HuH-7.5 (cell line): ENCODE data around the gene MAP3K6.
A peak's percentile ranks its signal among the peaks of the same experiment; 100 is the strongest.

Experiments
- DNase-seq: peaks from one replicate; pipeline ENCODE4 v3.0.0; 2011; ENCODE audit warnings: low spot score

MAP3K6 gene

DNA sequence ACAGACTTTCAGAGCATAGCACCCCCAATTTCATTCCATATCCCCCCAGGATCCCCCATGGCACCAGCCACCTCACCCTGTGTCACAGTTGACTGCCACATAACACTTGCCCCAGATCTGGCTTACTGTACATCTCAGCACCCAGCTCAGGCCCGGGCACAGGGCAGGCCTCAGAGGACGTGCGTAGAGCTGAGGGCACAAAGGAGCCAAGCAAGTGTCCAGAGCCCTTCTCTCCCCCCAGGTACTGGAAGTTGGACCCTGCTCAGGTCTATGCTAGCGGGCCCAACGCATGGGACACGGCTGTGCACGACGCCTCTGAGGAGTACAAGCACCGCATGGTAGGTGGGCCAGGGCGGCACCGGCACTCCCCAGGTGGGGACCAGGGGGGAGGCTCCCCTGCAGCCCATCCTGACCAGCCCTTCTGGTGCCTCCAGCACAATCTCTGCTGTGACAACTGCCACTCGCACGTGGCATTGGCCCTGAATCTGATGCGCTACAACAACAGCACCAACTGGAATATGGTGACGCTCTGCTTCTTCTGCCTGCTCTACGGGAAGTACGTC, 33.0 kb downstream of the MAP3K6 start:
- no peak for DNase-seq

DNA sequence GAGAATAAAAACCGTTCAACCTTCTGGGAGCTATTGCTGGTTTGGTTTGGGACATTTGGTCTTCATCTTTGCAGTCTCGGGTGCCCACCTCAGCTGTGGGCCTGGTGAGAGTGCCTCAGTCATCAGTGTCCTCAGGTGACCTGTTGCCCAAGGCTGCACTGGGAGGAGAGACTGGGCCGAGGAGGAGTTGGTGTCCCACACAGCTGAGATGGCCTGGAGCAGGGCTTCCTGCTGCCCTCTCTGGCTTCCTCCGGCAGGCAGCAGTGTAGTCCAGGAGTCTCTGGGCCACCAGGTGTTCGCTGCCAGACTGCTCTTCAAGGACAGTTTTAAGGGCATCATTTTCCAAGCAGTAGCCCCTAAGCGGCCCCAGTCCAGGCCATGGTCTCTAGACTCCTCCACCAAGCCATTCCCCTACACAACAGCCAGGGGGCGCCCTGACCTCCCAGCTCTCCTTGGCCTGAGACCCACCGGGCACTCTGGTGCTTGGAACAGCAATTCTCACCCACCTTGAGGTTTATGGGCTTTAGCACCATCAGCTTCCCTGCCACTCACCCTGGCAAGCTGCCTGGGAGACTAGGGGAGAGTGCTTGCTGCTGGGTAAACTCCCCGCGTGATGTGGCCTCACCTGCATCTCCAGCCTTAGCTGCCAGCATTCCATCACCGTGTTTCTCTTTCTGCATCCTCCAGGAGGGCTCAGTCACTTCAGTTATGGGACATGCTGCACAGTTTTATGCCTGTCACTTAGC, 34.1 kb downstream of the MAP3K6 start:
- DNase-seq: peak; percentile 82

DNA sequence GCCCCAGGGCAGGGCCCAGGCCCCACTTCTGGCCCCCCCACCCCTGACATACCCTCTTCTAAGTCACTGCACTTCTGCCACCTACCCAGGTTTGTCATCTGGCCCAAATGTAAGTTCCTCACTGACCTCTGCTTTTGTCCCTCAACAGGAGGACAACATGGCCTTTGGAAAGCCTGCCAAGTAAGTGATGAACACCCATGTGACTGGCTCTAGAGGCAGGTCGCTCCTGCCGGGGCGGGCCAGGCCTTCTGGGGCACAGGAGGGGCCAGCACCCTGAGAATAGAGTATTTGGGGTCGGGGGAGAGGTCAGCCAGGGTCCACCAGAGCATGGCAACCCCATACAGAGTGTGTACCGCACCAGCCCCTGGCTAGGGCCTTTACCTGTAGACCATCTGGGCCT, 34.8 kb downstream of the MAP3K6 start:
- DNase-seq: no peak

DNA sequence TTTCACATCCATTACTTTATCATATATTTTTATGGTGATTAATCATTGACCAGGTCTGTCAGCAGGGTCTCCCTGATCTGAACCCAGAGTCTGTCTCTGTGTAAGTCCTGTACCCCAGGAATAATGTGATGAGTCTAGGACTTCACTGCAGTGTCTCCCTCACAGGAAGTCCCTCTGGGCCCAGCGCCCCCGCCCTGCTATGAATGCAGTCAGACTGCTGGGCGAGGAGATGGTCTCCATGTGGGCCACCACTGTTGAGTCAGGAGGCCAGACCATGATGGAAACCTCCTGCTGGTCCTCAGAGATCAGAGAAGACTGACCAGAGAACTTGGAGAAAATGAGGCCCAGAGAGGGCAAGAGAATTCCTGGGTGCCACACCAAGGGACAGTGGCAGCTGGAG, 35.3 kb downstream of the MAP3K6 start:
- DNase-seq: no peak

DNA sequence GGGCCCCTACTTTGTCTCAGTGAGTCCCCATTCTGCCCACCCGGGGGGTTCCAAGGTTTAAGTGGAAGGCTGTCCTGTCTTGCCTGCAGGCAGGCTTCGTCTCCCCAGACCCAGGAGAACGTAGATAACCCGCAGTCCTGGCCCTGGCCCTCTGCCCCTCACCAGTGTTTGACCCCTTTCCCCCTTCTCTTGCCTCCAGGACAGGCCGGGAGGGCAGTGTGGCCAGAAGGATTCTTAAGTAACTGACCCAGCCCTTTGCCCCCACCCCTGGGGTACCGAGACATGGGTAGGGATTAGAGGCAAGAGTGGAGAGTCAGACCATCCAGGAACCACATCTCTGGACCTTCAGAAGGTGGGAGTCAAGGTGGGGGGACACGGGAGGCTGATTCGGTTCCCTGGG, 36.0 kb downstream of the MAP3K6 start:
- DNase-seq: no peak

DNA sequence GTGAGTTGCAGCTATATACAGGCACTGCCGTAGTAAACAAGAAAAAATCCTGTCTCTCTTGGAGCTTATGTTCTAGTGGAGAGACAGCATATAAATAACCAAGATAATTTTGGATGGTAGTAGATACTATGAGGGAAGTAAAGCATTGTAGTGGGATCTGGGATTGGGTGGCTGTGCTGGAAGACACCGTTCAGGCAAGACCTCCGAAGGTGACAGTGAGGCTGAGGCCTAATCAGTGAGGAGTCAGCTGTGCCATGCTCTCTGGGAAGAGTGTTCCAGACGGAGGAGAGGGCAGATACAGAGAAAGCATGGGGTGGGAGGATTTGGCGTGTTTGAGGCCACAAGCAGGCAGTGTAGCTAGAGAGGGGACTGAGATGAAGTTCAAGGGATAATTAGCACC, 38.8 kb downstream of the MAP3K6 start:
- DNase-seq: no peak

DNA sequence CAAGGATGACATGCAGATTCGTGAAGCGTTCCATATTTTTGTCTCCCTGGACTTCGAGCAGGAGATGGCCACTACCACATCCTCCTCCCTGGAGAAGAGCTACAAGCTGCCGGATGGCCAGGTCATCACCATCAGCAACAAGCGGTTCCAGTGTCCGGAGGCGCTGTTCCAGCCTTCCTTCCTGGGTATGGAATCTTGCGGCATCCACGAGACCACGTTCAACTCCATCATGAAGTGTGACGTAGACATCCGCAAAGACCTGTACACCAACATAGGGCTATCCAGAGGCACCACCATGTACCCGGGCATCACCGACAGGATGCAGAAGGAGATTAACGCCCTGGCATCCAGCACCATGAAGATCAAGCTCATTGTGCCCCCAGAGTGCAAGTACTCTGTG, 41.5 kb downstream of the MAP3K6 start:
- DNase-seq: no peak

DNA sequence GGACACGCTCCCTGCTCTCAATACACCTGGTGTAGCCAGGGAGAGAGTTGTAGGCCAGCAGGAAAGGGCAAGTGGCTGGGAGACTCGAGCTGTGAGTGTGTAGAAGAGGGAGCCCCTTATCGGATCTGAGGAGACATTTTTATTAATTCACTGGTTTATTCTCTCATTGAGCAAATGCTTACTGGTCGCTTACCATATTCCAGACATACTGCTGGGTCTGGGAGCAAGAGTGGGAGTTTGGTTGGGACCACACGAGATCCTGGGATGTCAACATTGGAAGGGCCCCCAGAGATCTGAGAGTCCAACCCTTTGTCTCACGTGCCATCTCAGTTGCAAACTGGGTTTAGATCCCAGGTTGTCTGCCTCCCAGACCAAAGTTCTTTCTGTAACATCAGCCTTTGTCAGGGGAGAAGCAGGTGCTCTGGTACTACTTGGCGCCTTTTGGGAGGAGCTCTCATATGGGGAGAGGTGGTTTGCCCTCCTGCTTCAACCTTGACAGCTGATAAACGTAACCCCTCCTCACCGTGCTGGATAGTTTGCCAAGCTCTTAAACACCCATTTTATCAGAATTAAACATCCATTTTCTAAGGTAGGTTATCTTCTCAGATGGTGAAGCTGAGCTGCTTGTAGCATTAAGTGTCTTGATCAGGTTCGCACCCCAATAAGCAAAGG, 44.1 kb downstream of the MAP3K6 start:
- DNase-seq: no peak

DNA sequence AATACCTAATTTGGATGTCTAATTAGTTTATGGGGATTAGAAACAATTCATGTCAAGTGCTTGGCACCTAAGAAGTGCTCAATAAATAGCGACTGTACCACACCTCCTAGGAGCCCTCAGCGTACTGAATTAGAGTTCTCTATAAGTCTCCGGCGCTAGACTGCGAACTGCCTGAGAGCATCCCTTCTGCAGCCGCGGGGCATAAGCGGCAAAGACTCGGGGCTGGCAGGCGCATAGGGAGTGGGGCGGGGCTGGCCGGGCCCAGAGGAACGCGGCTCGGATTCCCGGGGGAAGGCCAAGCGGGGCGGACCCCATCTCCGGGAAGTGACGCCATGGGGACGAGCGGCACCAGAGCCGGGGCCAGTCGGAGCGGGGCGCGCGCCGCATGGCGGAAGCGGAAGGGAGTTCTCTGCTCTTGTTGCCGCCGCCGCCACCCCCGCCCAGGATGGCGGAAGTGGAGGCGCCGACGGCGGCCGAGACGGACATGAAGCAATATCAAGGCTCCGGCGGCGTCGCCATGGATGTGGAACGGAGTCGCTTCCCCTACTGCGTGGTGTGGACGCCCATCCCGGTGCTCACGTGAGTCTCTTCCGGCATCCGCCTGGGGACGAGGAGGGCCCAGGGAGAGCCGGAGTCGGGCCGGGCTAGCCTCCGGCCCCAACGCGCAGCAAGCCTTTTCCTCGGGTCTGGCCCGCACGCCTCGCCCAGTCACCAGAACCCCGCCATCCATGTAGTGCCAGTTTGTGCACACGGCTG, 44.8 kb downstream of the MAP3K6 start, which contains the start of gene TMEM222:
Gene TMEM222 (plus strand): TSS at position 351 of the 756 bp plus-strand sequence. CDS start 35 bp downstream, at position 386.
- peak; percentile 93 for DNase-seq

DNA sequence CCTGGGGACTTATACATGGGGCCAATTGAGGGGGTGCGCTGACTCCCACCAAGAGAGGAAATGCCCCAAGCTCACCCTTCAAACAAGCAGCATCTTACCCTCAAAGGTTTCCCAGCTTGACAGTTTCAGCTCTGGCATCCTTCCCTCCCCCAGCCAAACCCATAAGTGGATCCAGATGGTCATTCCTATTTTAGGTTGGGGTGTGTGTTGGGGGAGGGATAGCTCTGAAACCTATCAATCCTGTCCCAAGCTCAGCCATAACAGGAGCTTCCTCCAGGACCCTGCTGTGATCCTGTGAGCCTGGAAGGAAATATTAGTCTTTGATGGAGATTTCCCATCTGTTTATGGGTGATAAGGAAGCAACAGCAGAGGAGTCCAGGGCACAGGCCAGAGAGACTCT, 48.2 kb downstream of the MAP3K6 start:
- no peak for DNase-seq

DNA sequence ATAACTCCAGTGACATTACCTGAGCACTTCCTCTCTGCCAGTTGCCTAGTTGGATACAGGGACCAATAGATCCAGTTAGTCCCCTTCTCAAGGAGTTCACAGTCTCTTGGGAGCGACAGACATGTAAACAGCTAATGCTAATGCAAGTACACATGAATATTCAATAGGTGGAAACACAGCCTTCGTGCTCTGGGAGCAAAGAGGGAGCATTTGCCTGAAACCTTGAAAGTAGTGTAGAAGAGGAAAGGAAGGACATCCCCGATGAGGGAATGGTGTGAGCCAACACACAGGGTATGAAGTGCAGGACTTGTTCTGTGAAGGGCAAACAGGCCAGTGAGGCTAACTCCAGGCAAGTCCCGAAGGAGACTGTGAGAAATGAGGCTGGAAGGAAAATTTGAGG, 48.6 kb downstream of the MAP3K6 start:
- no peak for DNase-seq

DNA sequence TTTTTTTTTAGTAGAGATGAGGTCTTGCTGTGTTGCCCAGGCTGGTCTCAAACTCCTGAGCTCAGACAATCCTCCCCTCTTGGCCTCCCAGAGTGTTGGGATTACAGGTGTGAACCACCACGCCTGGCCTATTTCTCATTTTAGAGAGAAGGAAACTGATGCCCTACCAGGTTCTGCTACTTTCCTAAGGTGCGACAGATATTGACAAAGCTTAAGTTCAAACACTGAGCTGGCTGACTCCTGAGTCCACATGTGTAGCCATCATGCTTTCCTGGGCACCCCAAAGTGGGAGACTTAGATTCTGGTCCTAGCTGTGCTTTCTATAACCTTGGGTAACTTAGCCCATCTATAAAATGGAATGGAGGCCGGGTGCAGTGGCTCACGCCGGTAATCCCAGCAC, 49.9 kb downstream of the MAP3K6 start:
- DNase-seq: no peak

DNA sequence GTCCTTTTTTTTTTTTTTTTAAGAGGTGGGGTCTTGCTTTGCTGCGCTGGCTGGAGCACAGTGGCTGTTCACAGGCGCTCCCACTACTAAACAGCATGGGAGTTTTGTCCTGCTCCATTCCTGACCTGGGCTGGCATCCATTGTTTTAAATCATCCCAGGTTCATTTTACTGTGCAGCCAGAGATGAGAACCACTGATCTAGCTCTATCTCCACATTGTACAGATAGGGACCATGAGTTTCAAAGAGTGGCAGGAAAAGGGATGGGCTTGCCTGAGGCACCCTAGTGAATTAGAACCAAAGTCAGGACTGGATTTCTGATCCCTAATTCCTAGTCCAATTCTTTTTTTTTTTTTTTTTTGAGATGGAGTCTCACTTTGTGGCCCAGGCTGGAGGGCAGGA, 52.0 kb downstream of the MAP3K6 start:
- DNase-seq: no peak

DNA sequence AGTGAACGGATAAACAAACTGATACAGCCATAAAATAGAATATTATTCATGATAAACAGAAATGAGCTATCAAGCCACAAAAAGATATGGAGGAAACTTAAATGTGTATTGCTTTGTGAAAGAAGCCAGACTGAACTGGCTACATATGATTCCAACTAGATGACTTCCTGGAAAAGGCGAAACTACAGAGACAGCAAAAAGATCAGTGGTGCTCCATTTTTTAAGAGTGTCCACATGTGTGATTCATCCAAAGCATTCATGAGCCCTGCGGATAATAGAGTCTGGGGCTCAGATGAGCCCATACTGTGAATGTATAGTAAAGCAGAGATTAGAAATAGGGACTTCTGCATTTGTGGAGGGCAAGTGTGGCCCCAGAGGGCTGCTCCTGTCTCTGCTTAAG, 52.6 kb downstream of the MAP3K6 start:
- no peak for DNase-seq

DNA sequence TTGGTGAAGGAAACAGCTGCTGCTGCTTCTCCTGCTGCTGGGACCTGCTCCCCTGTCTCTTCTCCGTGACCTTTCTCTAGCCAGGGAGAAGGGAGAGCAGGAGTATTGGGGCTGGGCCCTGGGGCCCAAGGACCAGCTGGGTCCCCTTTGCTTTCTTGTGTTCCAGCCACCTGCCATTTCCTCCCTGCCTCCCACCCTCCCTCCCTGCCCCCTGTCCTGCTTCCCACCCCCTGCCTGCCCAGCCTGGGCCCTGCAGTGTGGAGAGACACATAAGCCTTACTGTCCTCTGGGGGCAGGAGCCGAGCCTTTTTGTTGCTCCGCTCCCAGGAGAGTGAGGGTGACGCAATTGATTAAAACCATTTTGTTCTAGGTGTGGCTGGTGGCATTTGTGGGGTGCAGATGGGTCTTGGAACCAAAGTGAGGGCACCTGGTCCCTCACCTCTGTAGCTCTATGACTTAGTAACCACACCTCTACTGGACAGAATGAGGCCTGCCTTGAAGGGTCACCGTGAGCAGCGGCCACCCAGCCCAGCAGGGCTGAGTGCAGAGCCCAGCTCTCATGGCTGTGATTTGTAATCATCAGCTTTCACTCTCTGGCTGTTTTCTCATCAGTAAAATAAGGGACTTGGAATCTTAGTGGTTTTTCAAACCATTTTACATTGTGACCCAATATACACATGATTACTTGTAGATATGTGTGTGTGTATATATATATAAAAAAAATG, 58.7 kb downstream of the MAP3K6 start:
- no peak for DNase-seq

DNA sequence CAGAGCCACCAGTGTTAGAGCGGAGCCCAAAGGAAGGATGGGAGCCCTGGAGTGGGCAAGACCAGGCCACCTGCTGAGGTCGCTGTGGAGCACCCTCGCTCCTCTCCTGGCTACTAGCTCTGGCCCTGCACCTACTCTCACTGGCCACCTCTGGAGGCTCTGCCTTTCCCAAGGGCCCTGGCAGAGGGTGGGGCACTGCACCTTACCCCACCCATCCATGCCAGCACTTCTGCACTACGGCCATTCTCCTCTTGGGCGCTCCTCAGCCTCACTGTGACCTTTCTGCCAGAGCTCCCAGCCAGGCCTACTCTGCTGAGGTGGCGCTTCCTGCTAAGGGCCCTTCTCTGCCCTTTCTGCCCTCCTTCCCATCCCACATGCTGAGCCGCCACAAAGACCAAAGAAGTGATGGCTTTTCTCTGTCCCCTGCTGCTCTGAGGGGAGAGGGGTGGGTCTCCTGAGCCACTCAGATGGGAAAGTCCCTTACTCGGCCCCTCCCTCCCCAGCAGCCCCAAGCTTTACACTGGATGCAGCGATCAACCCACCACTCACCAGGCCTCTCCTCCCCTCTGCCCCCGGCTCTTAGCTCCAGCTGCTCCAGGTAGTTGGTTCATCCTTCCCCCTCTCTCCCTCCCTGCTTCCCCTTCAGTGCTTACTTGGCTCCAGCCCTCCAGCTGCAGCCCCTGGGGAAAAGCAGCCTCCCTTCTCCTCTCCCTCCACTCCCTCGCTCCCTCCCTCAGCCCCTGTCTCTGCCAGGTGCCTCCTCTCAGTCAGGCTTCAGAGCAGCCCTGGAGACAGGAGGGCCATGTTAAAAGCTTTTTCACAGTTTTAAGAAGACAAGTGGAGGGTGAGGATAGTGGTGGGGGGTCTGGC, 59.6 kb downstream of the MAP3K6 start:
- no peak for DNase-seq

DNA sequence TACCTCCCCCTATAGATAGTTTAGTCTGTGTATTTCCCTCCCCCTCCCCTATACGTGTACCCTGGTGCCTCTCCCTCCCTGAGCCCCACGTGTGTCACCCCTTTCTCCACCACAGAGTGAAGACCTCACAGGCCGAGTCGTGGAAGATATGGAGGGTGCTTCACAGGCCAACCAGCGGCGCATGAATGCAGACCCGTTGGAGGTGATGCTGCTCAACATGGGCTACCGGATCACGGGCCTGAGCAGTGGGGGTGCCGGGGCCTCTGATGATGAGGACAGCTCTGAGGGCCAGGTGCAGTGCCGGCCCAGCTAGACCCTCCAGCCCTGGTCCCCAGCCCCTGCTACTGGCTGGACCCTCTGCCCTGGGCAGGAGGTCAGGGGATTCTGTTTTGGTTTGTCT, 60.7 kb downstream of the MAP3K6 start:
- DNase-seq: no peak
